Eye (tissue), 1 donor: ENCODE results near the gene SCRG1.

ENCODE experiments used
- DNase-seq: peaks from one replicate; pipeline ENCODE4 v3.0.0-alpha.2; 2015

Gene SCRG1

DNA sequence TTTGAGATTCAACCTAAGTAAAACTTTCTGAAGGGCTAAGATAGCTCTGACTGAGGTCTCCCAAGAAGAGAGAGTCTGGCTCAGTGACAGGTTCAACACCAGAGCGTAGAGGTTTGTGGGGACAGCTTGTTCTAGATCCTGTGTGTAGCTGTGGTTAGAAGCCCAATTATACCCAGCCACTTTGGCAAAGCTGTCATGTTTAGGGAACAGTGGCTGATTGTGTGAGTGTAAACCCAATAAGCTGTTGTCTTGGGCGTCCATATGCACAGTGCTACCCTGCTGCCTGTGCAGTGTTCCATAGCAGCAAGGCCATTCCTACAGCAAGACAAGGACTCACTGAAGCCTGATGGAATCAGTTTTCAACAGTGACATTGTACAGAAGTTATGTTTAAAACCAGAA, 11.2 kb upstream of the SCRG1 start:
- DNase-seq = no peak

DNA sequence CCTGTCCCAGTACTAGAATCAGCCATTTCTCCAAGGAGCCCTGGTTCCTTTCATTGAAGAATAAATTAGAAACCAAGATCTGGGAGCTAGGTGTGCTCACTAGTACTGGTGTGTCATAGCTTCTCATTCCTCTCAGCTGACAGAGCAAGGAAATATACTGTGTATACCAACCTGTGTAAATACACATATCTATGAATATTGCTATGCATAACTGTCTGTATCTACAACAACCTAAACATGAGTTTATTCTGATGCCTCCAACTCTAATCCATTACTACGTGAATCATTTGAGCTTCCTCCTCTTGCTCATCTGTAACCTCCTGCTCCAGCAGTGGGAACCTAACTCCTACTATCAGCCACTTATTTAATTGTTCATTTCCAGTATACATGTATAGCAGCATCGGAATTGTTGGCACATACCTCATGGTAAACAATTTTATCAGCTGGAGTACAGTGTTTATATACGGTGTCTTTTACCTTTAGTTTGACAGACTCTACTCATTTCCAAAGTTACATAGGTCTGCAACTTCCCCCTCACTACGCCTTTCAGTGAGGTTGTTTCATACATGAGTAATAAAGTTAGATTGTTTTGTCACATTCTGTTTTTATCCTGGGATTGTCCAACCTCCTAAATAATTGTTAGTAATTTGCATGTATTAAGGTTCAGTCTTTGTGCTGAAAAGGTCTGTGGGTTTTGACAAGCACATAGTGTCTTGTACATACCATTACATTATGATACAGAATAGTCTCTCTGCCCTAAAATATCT, 7.1 kb upstream of the SCRG1 start:
- DNase-seq = no peak

DNA sequence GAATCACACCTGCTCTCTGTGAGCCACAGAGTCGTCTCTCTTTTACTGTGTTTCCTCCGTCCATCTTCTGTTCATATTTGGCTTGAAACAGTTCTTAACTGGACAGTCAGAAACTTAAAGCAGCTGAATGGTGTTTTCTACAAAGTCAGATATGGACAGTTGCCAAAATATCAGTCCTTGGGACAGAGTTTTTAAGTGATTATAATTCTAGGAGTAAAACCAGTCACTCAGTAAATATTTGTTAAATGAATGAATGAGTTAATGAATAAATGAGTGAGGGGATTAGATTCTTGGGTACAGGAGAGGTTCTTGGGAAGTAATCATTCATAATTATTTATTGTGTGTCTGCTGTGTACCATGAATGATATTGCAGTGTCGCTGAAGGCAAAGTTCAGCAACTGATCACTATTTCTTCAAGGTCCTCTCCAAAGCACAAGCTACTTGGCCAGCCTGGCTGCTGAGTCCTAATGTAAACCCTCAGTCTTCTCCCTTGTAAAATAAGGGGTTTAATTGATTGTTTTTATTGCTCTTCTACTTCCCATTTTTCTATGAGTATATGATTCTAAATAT, 5.5 kb upstream of the SCRG1 start:
- no peak for DNase-seq

DNA sequence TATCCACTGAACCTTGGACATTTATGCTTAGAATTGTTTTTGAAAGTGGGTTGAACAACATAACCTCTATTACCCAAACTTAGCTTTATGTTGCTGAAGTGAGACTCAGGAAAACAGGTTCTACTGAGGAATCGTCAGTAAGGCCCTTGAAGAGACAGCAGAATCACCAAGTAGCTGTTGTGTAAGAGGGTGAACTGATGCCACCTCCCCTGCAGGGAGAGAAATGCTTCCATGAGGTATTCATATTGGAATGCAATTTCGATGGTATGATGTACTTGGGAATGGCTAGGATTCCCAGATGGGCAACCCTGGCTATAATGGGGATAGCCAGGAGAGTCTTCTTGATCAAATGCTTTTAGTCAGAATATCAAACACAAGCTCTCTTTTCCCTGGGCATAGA, 4.1 kb upstream of the SCRG1 start:
- DNase-seq = no peak

DNA sequence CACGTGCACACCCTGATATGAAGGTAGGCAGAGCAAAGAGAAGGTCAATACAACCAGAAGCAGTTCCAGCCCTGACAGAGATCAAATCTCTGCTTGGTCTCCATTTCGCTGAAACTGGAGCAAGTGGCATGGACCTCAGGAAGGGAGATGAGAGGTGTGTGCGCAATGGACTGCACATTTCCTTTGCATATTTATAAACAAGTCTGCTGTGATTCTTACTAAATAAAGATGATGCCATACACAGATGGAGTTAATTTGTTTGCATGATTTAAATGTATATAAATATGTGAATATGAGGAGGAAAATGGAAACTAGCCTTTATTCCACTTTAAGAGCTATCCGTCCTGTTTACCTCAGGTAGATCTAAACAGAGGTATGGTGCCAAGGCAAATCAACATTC, 2.1 kb upstream of the SCRG1 start:
- DNase-seq = no peak

DNA sequence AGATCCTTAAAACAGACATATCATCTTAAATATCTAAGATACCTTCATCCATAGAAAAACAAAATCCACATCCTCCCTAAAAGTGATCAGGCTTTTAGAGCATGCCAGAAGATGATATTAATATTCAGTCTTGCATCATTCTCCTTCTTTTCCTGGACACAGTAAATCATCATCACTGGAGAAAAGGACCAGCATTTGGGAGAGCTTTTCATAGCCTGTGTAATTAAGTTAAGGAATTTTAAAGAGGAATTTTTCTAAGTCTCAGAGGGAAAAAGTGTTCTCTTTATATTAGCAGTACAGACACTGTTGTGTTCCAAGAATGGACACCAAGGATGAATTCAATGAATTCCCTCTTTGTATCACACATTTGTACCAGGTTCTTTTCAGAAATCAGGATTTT, 696 bp downstream of the SCRG1 start:
- no peak for DNase-seq

DNA sequence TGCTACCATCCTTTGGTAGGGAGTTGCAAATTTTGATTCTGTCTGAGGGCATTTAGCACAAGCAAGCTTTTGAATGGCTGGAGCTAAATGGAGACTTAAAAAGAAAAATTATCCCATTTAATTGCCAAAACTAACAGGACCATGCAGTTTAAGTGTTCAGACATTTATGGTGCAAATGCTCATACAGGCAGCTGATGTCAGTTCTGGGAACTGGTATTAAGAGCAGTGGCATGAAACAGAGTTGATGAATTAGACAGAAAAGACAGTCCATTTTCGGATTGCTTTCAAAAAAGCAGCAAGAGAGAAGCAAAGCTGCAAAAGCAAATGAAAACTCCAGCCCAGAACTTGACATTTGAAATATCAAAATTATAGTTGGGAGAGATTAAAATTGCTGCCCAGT, 1.3 kb downstream of the SCRG1 start:
- DNase-seq = no peak

DNA sequence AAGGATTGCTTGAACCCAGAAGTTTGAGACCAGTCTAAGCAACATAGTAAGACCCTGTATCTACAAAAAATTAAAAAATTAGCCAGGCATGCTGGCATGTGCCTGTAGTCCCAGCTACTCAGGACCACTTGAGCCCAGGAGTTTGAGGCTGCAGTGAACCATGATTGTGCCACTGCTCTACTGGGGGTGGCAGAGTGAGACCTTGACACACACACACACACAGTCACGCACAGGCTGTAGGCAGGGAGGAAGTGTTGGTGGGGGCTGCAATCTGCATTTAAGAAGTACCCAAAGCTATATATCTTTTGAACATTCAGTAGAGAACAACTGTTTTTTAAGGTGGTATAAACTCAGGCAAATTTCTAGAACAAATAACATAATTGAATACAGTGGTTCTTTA, 7.2 kb downstream of the SCRG1 start:
- DNase-seq = no peak

DNA sequence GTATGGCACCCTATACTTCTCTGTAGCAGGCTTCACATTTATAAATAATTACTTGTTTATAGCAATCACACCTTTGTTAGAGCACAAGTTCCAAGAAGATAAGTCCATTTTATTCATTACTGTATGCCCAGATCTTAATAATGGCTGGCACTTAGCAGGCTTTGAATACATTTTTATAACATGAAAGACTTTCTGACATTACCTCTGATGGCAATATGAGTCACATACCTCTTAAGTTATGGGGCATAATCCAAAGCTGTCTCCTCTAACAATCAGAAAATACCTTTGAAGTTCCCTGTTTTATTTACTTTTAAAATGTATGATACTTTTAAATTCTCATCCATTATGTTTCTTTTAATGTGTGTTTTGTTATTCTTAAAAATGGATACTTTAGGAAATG, 12.2 kb downstream of the SCRG1 start:
- DNase-seq = no peak

DNA sequence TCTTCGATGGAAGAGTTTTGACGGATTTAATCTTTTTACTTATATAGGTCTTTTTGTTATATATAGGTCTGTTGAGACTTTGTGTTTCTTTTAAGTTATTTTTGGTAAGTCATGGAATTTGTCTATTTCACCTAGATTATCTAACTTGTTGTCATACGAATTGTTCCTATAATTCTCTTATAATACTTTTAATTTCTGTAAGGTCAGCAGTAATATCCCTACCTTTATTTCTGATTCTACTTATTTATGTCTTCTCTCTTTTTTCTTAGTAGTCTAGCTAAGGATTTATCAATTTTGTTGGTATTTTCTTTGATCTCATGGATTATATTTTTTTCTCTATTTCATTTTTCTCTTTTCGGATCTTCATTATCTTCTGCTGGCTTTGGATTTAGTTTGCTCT, 16.6 kb downstream of the SCRG1 start:
- DNase-seq = no peak

DNA sequence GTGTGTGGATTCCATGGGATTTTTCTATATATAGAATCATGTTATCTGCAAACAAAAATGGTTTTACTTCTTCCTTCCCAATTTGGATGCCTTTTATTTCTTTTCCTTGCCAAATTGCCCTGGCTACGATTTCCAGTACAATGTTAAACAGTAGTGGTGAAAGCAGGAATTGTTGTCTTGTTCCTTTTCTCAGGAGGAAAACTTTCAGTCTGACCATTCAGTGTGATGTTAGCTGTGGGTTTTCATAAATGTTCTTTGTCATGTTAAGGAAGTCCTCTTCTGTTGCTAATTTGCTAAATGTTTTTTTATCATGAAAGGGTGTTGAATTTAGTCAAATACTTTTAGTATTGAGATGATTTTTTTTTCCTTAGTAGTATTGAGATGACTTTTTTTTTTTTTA, 17.3 kb downstream of the SCRG1 start:
- no peak for DNase-seq

DNA sequence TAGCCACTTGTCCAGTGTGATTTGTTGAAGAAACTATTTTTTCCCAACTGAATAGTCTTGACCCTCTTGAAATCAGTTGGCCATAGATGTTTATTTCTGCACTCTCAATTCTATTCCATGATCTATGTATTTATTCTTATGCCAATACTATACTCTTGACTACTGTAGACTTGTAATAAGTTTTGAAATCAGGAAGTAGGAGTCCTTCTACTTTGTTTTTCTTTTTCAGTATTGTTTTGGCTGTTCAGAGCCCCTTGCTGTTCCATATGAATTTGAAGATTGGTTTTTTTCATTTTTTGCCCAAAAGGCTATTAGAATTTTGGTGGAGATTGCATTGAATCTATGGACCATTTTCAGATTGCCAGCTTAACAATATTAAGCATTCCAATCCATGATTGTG, 17.9 kb downstream of the SCRG1 start:
- no peak for DNase-seq

DNA sequence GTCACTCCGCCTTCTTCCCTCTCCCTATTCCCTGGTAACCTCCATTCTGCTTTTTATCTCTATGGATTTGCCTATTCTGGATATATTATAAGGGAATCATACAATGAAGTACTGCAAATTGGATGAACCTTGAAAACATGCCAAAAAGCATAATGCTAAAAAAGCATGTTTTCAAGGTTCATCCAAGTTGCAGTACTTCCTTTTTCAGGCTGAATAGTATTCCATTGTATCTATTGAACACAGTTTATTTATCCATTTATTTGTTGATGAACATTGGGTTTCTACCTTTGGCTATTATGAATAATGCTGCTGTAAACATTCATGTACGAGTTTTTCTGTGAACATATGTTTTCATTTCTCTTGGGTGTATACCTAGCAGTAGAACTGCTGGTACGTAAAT, 19.0 kb downstream of the SCRG1 start:
- DNase-seq = no peak

DNA sequence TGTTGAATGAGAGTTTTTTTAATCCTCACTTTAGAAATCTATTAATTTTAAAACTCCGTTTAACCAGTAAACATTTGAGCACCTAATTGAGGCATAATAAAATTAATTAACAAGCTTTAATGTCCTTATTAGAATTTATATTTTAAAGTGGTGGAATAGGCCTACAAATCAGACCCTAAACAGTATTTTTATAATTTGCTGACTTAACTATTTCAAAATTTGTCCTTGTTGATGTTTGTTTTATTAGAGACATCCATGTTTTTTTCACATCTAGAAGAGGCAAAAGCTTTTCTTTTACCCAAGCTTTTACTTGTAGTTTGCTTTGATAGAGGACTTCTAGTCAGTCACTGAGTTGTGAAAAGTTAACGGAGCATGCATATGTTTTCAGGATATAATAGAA, 24.3 kb downstream of the SCRG1 start:
- DNase-seq = no peak

DNA sequence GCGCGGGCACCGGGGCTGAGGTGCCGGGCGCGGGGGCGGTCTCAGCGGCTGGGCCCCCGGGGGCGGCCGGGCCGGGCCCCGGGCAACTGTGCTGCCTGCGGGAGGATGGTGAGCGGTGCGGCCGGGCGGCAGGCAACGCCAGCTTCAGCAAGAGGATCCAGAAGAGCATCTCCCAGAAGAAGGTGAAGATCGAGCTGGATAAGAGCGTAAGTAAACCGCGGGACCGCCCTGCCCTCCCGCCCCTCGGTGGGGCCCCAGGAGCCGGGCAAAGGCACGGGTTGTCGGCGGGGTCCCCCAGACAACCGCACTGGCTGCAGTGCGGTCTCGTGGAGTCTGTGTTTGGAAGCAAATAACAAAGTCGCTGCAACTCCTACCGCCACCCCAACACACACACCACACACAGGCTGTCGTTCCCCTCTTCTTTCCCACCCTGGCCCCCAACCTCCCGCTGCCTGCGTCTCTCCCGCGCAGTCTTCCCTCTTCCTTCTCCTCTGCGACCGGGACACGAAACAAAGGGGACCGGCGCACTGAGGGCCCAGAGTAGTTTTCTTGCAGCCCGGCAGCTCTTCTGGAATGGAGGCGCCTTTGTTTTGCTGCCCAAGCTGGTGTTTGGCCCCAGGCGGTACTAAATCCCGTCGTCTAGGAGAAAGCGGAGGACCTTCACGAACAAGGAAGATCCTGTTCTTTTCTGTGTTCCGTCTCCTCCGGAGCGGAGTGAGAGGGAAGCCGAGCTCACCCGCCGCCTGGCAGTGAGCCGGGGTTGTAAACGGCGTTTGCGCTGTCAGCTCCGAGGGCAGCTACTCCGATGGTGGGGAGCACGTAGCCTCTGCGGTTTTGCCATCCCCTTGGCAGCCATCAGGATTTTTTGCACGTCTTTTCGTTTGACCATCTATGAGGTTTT, 27.4 kb downstream of the SCRG1 start:
- peak; percentile 91 for DNase-seq

DNA sequence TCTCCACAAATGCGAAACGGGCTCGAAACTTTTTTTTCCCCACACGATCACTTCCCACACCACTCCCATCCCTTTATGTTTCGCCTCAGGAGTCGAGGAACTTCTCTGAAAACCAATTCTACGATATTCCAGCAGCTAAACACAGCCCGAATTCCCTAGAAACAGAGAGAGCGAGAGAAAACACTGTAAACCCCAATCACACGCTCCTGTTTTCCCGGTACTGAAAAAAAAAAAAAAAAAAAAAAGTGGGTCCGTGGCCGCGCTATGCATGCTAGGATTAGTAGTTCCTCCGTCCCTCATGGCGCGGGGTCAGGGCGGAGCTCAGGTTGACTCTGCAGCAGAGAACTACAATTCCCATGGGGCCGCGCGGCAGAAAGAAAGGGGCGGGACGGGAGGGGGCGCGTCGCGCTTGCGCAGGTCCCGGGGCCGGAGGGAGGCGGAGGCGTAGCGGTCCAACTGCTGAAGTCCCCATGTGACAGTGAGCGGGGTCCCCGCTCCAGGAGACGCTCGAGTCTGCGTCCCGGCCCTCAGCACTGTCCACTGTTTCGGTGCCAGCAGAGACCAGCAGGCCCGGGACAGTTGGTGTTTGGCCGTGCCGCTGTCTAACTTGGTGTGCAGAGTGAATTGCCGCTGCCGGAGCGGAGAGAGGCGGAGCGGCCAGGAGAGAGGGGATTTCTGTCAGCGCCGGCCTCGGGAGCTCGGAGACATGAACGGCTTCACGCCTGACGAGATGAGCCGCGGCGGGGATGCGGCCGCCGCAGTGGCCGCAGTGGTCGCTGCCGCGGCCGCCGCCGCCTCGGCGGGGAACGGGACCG, 28.2 kb downstream of the SCRG1 start, which contains the start of gene SAP30:
TSS of gene SAP30 (plus strand) at position 478 of the 815 bp plus-strand sequence. CDS start at position 707, 229 bp downstream.
- peak; percentile 100 for DNase-seq

DNA sequence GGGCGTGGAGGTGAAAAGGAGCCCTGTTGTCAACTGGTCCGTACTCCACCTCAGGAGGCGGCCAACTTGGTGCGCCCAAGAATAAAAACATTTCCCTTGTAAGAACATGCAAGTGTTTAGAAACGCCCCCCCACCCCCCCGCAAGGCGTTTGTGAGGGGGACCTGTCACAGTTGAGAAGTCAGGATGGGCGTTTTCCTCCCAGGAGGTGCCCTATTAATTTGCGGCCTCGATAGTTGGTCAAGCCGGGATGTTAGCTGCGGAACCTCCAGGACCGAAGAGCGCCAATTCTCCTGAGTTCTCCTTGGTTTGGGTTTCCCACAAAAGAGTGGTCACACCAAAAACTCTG, 28.8 kb downstream of the SCRG1 start:
- no peak for DNase-seq

DNA sequence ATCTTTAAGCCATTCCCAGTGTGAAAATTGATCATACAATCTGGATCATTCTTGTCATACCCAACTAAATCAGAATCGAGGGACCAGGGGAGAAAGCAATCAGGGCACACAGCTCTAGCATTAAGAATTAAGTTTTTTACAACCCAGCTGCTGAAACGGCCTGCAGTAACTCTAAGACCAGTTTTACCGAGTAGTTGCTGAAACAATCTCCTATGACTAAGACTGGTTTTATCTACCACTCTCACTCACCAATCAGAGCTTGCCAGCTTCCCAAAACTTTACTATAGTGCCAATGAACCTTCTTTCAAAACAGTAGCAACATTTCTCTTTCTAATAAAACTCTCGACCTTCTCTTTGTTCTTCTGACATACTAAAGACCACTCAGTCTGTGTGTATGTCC, 31.0 kb downstream of the SCRG1 start:
- DNase-seq = no peak

DNA sequence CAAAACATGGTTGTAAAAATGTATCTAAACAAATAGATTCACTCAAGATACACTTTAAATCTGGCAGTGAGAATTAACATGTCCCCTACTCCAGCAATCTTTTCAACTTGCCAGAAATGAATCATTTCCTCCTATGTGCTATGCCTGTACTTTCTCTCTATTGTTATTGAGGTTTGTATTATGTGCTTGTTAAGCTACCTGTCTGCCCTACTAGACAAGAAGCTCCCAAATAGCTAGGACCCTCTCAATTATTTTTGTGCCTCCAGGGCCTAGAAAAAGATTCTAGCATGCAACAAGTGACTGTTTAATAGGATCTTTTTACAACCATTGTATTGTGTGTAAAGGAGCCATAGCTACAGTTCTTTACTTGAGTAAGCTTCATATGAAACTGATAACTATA, 31.6 kb downstream of the SCRG1 start:
- no peak for DNase-seq

DNA sequence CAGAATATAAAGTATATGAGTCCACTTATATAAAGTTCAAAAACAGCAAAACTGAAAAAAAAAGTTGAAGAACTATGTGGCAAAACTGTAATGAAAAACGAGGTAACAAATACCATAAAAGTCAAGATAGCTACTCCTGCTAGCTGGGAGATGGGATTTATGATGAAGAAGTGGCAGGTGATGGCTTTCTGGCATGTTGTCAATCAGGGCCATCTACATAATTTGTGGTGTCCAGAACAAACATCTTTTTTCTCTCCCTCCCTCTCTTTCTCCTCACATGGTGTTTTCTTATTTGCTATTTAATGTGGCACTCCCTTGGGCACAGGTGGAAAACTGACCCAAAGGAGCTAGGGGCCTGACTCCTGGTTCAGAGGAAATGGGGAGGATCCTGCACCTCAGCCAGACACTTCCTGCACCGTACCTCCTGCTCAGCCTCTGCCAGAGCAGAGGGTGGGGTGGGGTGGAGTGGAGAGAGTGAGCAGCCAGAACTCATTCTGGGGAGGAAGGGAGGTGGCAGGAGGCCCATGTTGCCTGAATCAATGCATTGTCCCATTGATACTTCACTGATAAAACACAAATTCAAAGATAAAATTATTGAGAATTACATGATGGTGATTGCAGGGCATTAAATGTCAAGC, 33.4 kb downstream of the SCRG1 start:
- no peak for DNase-seq

DNA sequence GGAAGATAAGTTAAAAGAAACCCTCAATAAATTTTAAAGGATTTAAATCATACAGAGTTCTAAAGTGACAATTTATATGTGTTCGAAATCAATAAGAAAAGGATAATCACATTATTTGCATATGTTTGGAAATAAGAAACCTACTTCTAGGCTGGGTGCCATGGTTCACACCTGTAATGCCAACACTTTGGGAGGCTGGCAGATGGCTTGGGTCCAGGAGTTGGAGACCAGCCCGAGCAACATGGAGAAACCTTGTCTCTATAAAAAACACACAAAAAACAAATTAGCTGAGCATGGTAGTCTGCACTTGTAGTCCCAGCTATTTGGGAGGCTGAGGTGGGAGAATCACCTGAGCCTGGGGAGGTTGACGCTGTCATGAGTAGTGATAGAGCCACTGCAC, 36.2 kb downstream of the SCRG1 start:
- DNase-seq = no peak

DNA sequence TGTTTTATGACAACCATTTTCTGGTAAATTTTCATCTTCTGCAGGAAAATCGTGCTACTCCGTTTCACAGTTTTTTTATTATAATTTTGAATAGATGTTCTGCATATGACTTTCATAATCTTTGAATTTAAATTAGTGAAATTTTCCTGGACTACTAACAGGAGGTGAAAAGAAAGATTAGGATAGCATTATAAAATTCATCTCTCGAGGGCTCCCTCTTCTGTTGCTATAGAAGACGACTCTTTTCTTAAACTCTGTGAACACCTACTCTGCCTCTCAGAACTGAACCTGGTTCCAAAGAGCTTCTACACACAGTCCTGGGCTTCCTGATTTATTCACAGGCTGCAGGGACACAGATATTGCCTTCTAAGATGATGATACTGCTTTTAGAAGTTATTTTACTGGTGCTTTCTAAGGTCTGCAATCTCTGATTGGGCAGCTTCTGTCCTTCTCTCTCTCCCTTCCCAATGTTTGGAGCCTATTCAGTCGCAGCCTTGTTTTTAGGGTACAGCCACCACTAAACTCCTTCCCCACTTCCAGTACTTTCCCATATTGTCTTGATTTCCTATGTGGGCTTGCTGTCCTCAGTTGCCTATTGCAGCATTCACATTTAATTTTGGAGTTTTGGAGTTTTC, 38.2 kb downstream of the SCRG1 start:
- DNase-seq = no peak
